ENCODE measurements around the gene OVOL1.

Gene OVOL1

DNA sequence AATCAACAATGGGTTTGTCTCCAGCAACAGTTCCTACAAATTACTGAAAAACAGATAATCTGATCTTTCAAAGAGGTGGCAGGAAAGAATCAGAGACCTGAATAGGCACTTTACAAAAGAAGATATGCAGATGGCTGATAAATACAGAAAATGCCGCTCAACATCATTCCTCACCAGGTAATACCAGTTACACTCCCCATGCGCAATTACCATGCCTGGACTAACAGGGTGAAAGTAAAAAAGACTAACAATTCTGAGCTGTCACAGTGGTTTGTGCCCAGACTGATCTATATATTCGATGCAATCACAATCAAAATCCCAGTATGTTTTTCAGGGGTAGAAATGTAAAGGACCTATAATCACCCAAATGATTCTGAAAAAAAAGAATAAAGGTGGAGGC, 56.9 kb downstream of the OVOL1 start:
- Histone ChIP-seq H3K36me3 (no peaks in the 10 kb centered on the region), H3K27me3 (no peaks in the 10 kb centered on the region), H3K4me1 (no peaks in the 10 kb centered on the region), H3K9me3 (no peaks in the 10 kb centered on the region), H3K4me3 (no peak overlapping the region), H3K27ac (no peak overlapping the region)
- TF ChIP-seq, protein P1, sequence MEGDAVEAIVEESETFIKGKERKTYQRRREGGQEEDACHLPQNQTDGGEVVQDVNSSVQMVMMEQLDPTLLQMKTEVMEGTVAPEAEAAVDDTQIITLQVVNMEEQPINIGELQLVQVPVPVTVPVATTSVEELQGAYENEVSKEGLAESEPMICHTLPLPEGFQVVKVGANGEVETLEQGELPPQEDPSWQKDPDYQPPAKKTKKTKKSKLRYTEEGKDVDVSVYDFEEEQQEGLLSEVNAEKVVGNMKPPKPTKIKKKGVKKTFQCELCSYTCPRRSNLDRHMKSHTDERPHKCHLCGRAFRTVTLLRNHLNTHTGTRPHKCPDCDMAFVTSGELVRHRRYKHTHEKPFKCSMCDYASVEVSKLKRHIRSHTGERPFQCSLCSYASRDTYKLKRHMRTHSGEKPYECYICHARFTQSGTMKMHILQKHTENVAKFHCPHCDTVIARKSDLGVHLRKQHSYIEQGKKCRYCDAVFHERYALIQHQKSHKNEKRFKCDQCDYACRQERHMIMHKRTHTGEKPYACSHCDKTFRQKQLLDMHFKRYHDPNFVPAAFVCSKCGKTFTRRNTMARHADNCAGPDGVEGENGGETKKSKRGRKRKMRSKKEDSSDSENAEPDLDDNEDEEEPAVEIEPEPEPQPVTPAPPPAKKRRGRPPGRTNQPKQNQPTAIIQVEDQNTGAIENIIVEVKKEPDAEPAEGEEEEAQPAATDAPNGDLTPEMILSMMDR (IDR thresholded peaks at IDR 0.05): no peak
- intact Hi-C loops (cut with DNase I; ENCODE audit: low total_unique reads): no loop called here
- no peak for DNase-seq

DNA sequence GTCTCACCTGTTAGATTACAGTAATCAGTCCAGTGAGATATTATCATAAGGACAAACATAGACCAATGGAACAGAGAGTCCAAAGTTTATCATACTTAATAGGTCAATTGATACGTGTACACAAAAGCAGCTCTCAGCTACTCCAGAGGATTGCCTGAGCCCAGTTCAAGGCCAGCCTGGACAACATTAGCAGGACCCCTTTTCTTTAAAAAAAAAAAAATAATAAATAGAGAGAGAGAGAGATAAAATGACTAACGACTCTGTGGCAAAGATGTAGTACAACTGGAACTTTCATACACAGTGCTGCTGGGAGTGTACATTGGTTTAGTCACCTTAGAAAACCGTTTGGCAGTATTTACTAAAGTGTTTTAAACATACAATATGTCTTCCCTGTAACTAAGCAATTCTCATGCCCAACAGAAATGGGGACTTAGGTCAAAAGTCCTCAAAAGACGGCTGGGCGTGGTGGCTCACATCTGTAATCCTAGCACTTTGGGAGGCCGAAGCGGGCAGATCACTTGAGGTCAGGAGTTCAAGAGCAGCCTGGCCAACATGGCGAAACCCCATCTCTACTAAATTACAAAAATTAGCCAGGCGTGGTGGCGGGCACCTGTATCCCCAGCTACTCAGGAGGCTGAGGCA, 57.5 kb downstream of the OVOL1 start:
- no peak overlapping the region for H3K4me3 ChIP-seq
- intact Hi-C loops (cut with DNase I; ENCODE audit: low total_unique reads): no loop called here
- no peaks in the 10 kb centered on the region for H3K9me3 ChIP-seq
- TF ChIP-seq, protein P1 (IDR thresholded peaks at IDR 0.05): no peak
- no peaks in the 10 kb centered on the region for H3K4me1 ChIP-seq
- no peak for DNase-seq
- no peaks in the 10 kb centered on the region for H3K36me3 ChIP-seq
- H3K27me3 ChIP-seq: no peaks in the 10 kb centered on the region
- H3K27ac ChIP-seq: no peak overlapping the region

All from tibial artery (tissue), 4 donors.